Measurements from ENCODE around the gene SNRPD2.
"Not testable (repeated sequence)": the region's sequence is repeated elsewhere in the genome, so short reads cannot be mapped to it uniquely, and the experiment has no call there.

SNRPD2 gene

DNA sequence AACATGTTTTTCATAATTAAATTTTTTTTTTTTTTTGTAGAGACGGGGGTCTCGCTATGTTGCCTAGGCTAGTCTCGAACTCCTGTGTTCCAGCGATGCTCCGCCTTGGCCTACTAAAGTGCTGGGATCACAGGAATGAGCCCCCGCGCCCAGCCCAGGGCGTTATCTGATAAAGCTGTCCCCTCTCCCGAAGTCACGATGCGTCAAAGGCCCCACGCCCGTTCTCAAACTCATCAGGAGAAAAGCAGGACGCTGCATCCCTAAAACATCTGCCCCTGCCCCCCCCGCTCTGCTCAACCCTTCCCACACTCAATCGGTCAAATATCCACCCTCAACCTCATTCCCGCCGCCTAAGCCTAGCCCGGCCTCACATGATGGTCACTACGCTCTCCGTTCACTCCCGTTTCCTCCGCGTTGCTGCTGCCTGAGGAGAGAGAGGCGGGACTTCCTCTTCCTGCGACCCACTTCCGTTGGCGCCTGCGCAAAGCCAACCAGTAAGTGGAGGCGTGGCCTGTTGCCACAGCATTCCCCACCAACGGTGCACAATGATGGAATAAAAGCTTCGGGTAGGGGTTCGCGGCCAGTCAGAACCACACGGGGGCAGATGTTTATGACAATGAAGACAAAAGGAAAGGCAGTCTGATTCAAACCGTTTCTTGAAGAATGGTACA lies at the start of gene SNRPD2:
TSS of gene SNRPD2 (minus strand) at position 438 of the 671 bp plus-strand sequence. CDS start at position 373, 65 bp downstream.
- peak; percentile 99 for DNase-seq

DNA sequence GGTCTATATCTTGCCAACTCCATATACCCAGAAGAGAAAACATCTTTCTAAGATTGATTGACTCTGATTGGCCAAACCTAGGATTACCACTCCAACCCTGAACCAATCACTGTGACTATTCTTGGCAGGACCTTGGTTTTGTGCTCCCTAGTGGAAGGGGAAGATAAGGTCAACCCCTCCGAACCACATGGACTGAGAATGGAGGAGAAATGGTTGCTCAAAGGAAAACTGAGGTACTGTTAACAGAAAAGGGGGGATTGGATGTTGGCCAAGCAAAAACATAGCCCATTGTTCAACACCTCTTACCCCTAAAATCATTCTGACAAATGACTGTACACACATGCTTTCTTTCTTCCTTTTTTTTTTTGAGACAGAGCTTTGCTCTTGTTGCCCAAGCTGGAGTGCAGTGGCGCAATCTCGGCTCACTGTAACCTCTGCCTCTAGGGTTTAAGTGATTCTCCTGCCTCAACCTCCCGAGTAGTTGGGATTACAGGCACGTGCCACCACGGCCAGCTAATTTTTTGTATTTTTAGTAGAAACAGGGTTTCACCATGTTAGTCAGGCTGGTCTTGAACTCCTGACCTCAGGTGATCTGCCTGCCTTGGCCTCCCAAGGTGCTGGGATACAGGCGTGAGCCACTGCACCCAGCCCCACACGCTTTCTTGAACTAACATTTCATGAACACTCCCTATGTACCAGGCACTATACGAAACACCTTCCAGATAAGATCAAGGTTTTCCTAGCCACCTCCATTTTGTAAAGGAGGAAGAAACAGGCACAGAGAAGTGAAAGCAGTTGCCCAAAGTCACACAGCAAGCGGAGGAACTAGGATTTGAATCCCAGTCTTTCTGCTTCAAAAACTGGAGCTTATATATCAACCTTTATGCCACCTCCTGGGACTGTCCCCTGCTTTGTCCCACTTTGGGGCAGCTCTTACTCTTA lies 48.0 kb upstream of the SNRPD2 start:
- no peak for DNase-seq

GRCh38 chr19:45733160-45733810 lies 41.5 kb upstream of the SNRPD2 start, which contains the start of gene MEIOSIN:
TSS of gene MEIOSIN (plus strand) at chr19:45733439. CDS start at chr19:45735377, 1,938 bp downstream.
- no peak for DNase-seq

GRCh38 chr19:45730368-45731288 lies 38.9 kb upstream of the SNRPD2 start, which contains the start of gene FBXO46:
TSS of gene FBXO46 (minus strand) at chr19:45730896. CDS start at chr19:45713495, 17,401 bp downstream.
- DNase-seq: peak; percentile 96

DNA sequence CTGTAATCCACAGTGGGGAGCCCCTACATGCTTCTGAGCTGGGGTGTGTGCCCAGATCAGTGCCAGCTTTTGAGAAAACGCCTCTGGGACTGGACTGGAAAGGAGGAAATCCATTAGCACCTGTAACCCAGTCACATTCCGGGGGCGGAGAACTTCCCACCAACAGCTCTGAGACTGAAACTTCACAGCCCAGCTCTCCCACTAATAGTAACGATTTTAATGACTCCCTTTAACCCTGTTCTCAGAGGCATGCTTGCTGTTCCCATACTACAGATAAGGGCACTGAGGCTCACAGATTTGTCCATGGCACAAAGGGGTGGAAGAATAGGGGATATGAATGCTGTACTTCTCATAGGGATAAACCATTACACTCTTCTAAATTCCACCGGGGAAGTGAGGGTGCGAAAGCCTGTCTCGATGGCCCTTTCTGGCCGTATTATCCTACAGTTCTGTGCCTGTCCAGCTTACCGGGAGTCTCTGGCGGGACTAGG lies 38.1 kb upstream of the SNRPD2 start:
- no peak for DNase-seq

DNA sequence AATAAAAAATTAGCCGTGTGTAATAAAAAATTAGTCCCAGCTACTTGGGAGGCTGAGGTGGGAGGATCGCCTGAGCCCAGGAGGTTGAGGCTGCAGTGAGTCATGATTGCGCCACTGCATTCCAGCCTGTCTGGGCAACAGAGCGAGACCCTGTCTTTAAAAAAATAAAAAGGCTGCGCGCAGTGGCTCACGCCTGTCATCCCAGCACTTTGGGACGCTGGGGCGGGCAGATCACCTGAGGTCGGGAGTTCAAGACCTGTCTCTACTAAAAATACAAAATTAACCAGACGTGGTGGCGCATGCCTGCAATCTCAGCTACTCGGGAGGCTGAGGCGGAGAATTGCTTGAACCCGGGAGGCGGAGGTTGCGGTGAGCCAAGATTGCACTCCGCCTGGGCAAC lies 36.9 kb upstream of the SNRPD2 start:
- DNase-seq: not testable (repeated sequence)

- DNase-seq: not testable (repeated sequence)
These were observed 28.3 kb upstream of the SNRPD2 start for GRCh38 chr19:45720065-45720464.

GRCh38 chr19:45717983-45718650 lies 26.4 kb upstream of the SNRPD2 start:
- no peak for DNase-seq

DNA sequence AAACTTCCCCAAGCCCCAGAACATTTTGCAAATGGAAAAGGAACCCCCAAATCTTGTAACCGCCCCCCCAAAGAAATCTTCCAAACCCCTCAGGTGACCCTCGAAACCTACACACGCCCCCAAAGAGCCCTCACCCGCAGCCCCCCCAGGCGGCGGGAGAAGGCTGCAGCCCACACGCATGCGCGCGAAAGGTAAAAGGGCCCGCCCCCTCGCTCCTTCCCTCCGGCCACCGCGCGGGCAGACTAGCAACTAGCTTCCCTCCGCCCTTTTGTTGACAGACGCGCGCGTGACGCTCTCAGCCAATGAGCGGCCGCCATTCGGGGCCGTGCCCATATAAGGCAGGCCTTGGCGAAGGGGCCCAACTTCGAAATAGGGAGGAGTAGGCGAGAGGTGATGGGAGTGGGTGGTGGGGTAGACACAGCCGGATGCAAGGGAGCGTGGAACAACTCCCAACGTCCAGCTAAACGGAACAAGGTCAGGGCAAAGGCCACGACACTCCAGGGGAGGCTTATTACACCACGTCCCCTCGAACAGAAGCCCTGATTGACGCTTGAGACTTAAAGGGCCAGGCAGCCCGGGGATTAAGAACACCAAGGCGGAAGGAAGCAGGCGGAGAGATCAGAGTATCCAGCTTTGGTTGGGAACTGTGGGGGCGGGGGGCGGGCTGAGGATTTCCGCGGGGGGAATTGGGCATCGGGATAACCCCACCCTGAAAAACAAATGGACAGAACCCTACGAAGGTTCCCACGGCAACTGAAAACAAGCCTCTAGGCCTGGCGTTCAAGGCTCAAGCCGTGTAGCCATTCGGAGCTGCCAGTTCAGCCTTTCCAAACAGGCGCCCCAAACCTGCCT lies 25.6 kb upstream of the SNRPD2 start:
- peak; percentile 97 for DNase-seq

GRCh38 chr19:45716359-45717130 lies 24.8 kb upstream of the SNRPD2 start:
- DNase-seq: no peak

DNA sequence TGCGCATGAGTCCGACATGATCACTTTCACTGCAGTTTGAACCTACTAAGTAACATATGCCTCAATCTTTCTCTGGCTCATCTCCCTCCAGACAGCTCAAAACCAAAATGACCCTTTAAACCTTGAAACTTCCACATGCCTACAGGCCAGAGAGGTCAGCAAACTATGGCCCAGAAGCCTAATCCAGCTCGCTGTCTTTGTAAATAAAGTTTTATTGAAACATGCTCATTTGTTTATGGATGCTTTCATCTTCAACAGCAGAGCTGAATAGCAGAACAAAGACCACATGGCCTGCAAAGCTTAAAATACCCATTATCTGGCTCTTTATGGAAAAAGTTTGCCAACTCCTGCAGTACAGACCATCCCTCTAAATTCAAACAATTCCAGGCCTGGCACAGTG lies 23.4 kb upstream of the SNRPD2 start:
- no peak for DNase-seq

- DNase-seq: no peak
These were observed 21.4 kb upstream of the SNRPD2 start for GRCh38 chr19:45713141-45713540.

DNA sequence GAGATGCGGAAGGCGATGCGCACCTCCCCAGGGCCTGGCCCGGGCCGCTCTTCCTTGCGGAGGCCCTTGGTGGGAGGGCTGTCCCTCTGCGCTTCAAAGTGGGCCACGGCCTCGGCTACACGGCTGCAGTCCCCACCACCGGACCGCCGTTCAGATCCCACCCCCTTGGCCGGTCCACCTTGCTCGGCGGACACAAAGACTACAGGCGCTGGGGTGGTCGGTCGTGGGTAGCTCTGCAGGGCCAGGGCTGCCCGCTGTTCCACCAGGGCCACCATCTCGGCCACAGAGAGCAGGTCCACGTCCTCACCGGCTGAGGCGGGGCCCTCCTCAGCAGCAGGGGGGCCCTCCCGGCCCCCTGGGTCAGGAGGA lies 20.9 kb upstream of the SNRPD2 start:
- DNase-seq: no peak

DNA sequence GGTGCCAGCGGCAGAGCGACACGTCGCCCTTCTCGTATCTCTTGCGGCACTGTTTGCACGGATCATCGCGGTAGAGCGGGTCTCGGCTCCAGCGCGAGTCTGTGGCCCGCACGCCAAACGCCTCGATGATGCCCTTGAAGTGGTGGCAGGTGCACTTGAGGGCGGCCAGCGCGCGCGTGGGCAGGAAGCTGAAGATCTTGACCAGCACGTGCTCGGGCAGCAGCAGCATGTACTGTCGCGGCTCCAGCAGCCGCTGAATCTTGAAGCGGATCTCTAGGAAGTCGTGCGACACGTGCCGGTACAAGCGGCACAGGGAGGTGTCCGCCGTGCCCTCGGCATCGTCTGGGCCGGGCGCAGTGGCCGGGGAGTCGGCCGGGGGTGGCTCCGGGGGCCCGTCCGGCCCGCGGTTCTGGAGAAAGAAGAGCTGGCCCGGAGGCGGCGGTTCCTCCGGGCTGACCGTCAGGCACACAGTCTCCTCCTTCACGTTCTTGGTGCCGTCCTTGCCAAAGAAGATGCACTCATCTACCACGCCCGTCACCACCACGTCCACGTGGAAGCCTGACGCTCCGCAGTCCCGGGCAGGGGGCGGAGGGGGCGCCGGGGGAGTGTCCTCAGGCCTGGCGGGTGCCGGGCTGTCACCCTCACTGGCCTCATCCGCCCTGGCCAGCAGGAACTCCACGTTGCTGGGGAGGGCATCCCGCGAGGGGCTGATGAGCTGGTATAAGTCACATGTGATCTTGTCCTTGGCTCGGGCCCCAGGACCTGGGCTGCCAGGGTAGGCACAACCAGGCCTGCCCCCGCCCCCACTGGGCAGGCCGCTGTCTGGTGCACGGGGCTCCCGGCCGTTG lies 20.3 kb upstream of the SNRPD2 start:
- DNase-seq: no peak

GRCh38 chr19:45710356-45711130 lies 18.8 kb upstream of the SNRPD2 start:
- DNase-seq: no peak

DNA sequence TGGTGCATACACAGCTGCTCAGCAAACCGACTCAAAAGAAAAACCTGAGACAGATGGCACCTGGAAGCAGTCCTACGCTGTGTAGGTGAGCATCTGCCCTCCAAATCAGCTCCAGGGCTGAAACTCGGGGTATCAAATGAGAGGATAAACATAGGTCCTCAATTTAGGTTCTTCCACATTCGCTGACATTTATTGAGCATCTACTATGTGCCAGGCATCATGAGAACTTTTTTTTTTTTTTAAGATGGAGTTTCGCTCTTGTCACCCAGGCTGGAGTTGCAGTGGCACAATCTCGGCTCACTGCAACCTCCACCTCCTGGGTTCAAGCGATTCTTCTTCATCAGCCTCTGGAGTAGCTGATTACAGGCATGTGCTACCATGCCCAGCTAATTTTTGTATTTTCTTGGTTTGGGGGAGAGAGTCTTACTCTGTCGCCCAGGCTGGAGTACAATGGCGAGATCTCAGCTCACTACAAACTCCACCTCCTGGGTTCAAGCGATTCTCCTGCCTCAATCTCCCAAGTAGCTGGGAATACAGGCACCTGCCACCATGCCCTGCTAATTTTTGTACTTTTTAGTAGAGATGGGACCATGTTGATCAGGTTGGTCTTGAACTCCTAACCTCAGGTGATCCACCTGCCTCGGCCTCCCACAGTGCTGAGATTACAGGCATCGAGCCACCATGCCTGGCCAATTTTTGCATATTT lies 14.1 kb upstream of the SNRPD2 start:
- DNase-seq: no peak

- no peak for DNase-seq
These were observed 13.4 kb upstream of the SNRPD2 start for GRCh38 chr19:45705115-45705514.

Measured in KG1 (cell line).